Measurements from ENCODE around the gene NCKAP1. TPM values are rescaled to one million over a fixed set of nuclear protein-coding genes. Genes with fewer than 3 reads are reported as not detected.

Gene NCKAP1
- total and polyA plus RNA-seq, 10 of the 15 experiments (the other 5 are each of a cell fraction or from before 2014, with no cell fraction given): 0.11 to 1.5 (median 0.52) TPM

DNA sequence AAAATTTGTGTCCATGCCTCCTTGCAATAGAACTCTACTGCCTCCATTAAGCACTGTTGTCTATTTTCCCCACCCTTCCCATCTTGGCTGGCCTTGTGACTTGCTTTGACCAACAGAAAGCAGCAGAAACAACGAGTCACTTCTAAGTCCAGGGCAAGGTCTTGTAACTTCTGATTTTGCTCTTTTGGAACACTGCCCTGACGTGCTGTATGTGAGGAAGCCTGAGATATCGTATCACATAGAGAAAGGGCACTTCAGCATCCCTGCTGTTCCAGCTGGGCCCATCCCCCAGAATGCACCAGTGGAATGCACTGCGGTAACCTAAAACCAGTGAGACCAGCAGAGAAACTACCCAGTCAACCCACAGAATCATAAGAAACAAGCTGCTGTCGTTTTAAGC lies 28.1 kb downstream of the NCKAP1 start:
- no peak for TF ChIP-seq EED (IDR thresholded peaks at IDR 0.05; ENCODE audit: low read depth)
- TF ChIP-seq BCL11A (IDR thresholded peaks at IDR 0.05; ENCODE audit: low read depth, low read length): no peak
- no peak for TF ChIP-seq CHD1 (IDR thresholded peaks at IDR 0.05; ENCODE audit: low read depth, low read length)
- no peak for TF ChIP-seq TCF12 (IDR thresholded peaks at IDR 0.05; ENCODE audit: low read depth, low read length)
- Histone ChIP-seq H3K36me3 (ENCODE audit: control insufficient read depth in 2 of 2, insufficient read depth in 2 of 2, low read length in 1 of 2) (no peaks in the 10 kb centered on the region), H3K9me3 (replicated peaks; ENCODE audit: control insufficient read depth, insufficient read depth, low read length) (no peaks in the 10 kb centered on the region), H2AFZ (ENCODE audit: control insufficient read depth, low read depth, low read length) (no peak overlapping the region), H3K9ac (ENCODE audit: control insufficient read depth, insufficient read depth, low read length) (no peak overlapping the region), H3K79me2 (ENCODE audit: control insufficient read depth, insufficient read depth, low read length) (no peaks in the 10 kb centered on the region), H3K27me3 (replicated peaks in 1 of 2; ENCODE audit: control insufficient read depth in 2 of 2, insufficient read depth in 2 of 2, low read length in 1 of 2) (no peaks in the 10 kb centered on the region), H3K4me3 (no peak overlapping the region), H3K27ac (ENCODE audit: control insufficient read depth, insufficient read depth) (no peak overlapping the region), H3K4me2 (ENCODE audit: control insufficient read depth, insufficient read depth) (no peak overlapping the region), H3K4me1 (ENCODE audit: control insufficient read depth, insufficient read depth, low read length) (no peaks in the 10 kb centered on the region), H4K20me1 (ENCODE audit: control insufficient read depth, insufficient read depth) (no peaks in the 10 kb centered on the region)
- in situ Hi-C loops (cut with MboI) (no loop called here), intact Hi-C loops (cut with micrococcal nuclease; ENCODE audit: unreplicated experiment) (no loop called here)
- no peak for FAIRE-seq
- 25% methylated on average over 5 of the region's 5 CpGs for WGBS (ENCODE audit: insufficient coverage, insufficient replicate concordance, low lambda C conversion rate, missing lambda C conversion rate)
- no peak for ATAC-seq
- POLR2A ChIA-PET: no interaction called here
- RAD21 ChIA-PET (ENCODE audit: unreplicated experiment): interaction anchor here (1.4 kb wide), 1 partner anchor 30 kb away, joined by 6 read pairs; no protein-coding TSS in a partner anchor
- no peak for DNase-seq (ENCODE audit: low read depth, low spot score)
- CTCF ChIA-PET: no interaction called here
- no TSS peak for BruUV-seq (replicated peaks)
- SMC1A ChIA-PET (ENCODE audit: uncharacterized antibody, unreplicated experiment): no interaction called here

DNA sequence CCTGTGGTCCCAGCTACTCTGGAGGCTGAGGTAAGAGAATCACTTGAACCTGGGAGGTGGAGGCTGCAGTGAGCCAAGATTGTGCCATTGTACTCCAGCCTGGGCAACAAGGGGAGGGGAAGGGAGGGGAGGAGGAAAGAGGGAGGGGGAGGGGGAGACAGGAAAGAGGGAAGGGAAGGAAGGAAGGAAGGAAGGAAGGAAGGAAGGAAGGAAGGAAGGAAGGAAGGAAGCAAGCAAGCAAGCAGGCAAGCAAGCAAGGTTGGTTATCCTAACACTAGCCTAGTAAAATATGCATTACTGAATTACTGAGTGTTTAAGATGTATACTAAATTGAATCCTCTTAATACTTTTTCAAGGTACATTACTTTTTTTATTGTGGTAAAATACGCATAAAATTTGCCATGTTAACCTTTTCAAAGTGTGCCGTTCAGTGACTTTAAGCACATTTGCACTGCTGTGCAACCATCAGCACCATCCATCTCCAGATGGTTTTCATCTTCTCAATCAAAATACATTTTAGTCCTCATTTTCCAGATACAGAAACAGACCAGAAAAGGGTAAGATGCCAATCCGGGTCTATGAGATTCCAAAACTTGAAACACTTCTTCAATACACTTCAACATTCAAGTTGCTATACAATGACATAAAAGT lies 28.9 kb downstream of the NCKAP1 start:
- in situ Hi-C loops (cut with MboI) (no loop called here), intact Hi-C loops (cut with micrococcal nuclease; ENCODE audit: unreplicated experiment) (no loop called here)
- DNase-seq (ENCODE audit: low read depth, low spot score) (no peak), ATAC-seq (no peak), FAIRE-seq (no peak)
- BruUV-seq (replicated peaks): no TSS peak
- ChIA-PET SMC1A (ENCODE audit: uncharacterized antibody, unreplicated experiment) (no interaction called here), CTCF (no interaction called here), RAD21 (ENCODE audit: unreplicated experiment) (no interaction called here), POLR2A (no interaction called here)
- no peak overlapping the region for H3K4me3 ChIP-seq
- H3K9ac ChIP-seq (ENCODE audit: control insufficient read depth, insufficient read depth, low read length): no peak overlapping the region
- no peaks in the 10 kb centered on the region for H3K9me3 ChIP-seq (replicated peaks; ENCODE audit: control insufficient read depth, insufficient read depth, low read length)
- no peaks in the 10 kb centered on the region for H3K27me3 ChIP-seq (replicated peaks in 1 of 2; ENCODE audit: control insufficient read depth in 2 of 2, insufficient read depth in 2 of 2, low read length in 1 of 2)
- 61% methylated on average over 3 of the region's 3 CpGs for WGBS (ENCODE audit: insufficient coverage, insufficient replicate concordance, low lambda C conversion rate, missing lambda C conversion rate)
- no peak overlapping the region for H2AFZ ChIP-seq (ENCODE audit: control insufficient read depth, low read depth, low read length)
- no peak overlapping the region for H3K4me2 ChIP-seq (ENCODE audit: control insufficient read depth, insufficient read depth)
- no peaks in the 10 kb centered on the region for H3K4me1 ChIP-seq (ENCODE audit: control insufficient read depth, insufficient read depth, low read length)
- TF ChIP-seq SMAD5 (IDR thresholded peaks at IDR 0.05; ENCODE audit: low read depth) (no peak), SRF (IDR thresholded peaks at IDR 0.05; ENCODE audit: low read depth in 2 of 2, low read length in 2 of 2) (no peak), NR2F1 (conservative IDR thresholded peaks at IDR 0.05) (no peak), EGR1 (IDR thresholded peaks at IDR 0.05; ENCODE audit: borderline replicate concordance in 1 of 2, low read depth in 2 of 2, low read length in 2 of 2) (no peak), RUNX3 (IDR thresholded peaks at IDR 0.05; ENCODE audit: low read length) (no peak)
- TF ChIP-seq, protein P1, sequence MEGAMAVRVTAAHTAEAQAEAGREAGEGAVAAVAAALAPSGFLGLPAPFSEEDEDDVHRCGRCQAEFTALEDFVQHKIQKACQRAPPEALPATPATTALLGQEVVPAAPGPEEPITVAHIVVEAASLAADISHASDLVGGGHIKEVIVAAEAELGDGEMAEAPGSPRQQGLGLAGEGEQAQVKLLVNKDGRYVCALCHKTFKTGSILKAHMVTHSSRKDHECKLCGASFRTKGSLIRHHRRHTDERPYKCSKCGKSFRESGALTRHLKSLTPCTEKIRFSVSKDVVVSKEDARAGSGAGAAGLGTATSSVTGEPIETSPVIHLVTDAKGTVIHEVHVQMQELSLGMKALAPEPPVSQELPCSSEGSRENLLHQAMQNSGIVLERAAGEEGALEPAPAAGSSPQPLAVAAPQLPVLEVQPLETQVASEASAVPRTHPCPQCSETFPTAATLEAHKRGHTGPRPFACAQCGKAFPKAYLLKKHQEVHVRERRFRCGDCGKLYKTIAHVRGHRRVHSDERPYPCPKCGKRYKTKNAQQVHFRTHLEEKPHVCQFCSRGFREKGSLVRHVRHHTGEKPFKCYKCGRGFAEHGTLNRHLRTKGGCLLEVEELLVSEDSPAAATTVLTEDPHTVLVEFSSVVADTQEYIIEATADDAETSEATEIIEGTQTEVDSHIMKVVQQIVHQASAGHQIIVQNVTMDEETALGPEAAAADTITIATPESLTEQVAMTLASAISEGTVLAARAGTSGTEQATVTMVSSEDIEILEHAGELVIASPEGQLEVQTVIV (IDR thresholded peaks at IDR 0.05; ENCODE audit: borderline replicate concordance, partially characterized antibody): no peak
- TF ChIP-seq, protein P2, sequence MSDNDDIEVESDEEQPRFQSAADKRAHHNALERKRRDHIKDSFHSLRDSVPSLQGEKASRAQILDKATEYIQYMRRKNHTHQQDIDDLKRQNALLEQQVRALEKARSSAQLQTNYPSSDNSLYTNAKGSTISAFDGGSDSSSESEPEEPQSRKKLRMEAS (IDR thresholded peaks at IDR 0.05; ENCODE audit: low read depth, low read length): no peak
- no peaks in the 10 kb centered on the region for H4K20me1 ChIP-seq (ENCODE audit: control insufficient read depth, insufficient read depth)
- no peaks in the 10 kb centered on the region for H3K36me3 ChIP-seq (ENCODE audit: control insufficient read depth in 2 of 2, insufficient read depth in 2 of 2, low read length in 1 of 2)
- no peak overlapping the region for H3K27ac ChIP-seq (ENCODE audit: control insufficient read depth, insufficient read depth)
- no peaks in the 10 kb centered on the region for H3K79me2 ChIP-seq (ENCODE audit: control insufficient read depth, insufficient read depth, low read length)
